ENCODE measurements around the gene TM2D3.
"Not testable (repeated sequence)": the region's sequence is repeated elsewhere in the genome, so short reads cannot be mapped to it uniquely, and the experiment has no call there.

Gene TM2D3

DNA sequence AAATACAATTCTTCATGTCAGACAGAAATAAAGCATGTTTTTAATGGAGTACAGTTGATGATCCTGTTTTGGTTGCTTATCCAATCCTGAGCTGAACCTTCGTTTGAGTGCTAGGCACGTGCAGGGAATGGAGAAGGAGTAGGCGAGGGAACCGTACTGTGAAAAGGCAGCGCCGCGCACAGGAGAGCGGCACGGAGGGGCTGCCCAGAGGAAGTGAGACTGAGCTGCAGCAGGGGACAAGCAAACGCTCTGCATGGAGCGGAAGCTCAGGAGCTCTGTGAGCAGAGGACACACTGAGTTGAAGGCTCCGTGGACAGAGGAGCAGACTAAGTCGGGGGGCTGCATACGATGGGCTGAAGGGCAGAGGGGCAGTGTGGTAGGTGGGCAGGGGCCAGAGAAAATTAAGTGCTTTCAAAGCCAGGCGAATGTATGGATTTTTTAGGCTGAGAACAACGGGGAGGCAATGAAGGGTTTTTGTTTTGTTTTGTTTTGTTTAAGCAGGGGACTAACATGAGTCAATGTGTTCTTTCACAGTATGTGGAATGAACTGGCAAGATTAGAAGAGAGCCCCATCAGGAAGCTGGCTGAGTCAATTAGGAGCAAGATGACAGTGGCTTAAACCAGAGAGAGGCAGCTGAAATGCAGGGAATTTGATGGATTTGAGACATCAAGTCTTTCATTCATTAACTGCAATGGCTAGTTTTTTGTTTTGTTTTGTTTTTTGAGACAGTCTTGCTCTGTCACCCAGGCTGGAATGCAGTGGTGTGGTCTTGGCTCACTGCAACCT is 23.8 kb upstream of the TM2D3 start:
- Histone ChIP-seq H3K9ac (ENCODE audit: low read length) (no peak overlapping the region), H3K4me3 (ENCODE audit: low read length) (no peak overlapping the region), H3K4me1 (ENCODE audit: control insufficient read depth, insufficient read depth, low read length) (no peaks in the 10 kb centered on the region), H3K27me3 (ENCODE audit: control insufficient read depth, insufficient read depth, low read length) (no peaks in the 10 kb centered on the region), H3K36me3 (ENCODE audit: control insufficient read depth, insufficient read depth, low read length) (peaks cover 8% of the 10 kb centered on the region), H3K27ac (ENCODE audit: low read depth, low read length) (no peak overlapping the region)

DNA sequence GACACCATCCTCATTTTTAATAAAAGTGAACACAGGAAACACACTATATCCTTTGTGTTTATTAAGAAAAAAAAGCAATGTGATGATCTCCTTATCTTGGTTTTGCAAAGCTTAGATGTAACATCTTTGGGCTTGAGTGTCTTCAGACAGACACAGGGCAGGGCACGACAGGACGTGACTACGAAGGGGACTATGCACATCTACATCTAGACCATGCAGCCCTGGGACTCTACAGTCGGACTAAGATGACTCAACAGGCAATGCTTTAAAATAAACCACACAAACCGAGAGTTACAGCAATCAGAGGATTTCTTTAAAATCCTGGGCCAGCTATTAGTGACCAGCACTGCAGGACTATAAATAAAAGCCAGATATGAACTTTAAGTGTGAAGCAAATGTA is 22.8 kb upstream of the TM2D3 start:
- Histone ChIP-seq H3K4me3 (ENCODE audit: low read length) (no peak overlapping the region), H3K4me1 (ENCODE audit: control insufficient read depth, insufficient read depth, low read length) (no peaks in the 10 kb centered on the region), H3K36me3 (ENCODE audit: control insufficient read depth, insufficient read depth, low read length) (peaks cover 11% of the 10 kb centered on the region), H3K27me3 (ENCODE audit: control insufficient read depth, insufficient read depth, low read length) (no peaks in the 10 kb centered on the region), H3K27ac (ENCODE audit: low read depth, low read length) (no peak overlapping the region), H3K9ac (ENCODE audit: low read length) (no peak overlapping the region)

DNA sequence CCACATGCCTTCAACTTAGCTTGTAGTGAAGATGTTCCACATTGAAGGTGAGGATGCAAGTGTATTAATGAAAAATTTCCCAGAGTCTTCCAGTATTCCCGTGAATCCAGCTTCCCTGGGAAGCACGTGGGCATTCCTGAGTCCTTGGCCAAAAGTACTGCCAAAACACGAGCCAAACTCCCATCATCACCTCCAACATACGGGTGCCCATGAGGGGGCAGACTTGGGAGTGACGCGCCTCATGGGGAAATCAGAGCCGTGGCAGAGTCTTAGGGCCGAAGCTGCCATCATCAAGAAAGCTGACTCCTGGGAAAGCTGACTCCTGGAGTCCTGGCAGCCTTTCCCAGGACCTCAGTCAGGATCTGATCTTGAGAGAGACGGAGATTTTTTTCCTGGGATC is 20.1 kb upstream of the TM2D3 start:
- Histone ChIP-seq H3K27ac (ENCODE audit: low read depth, low read length) (no peak overlapping the region), H3K4me3 (ENCODE audit: low read length) (no peak overlapping the region)

DNA sequence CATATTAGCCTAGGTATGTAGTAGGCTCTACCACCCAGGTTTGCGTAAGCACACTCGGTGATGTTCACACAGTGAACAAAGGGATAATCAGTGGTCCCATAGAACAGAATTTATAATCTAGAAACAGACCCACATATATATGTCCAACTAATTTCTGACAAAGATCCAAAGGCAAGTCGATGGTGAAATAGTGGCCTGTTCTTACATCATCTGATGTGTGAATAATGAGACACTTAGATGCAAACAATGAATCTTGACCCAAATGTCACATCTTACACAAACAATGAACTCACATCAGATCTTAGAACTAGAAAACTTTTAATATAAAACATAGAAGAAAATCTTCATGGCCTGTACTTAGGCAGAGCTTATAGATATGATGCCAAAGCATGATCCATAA is 17.6 kb upstream of the TM2D3 start:
- no peaks in the 10 kb centered on the region for H3K4me1 ChIP-seq (ENCODE audit: control insufficient read depth, insufficient read depth, low read length)
- H3K4me3 ChIP-seq (ENCODE audit: low read length): no peak overlapping the region
- H3K9ac ChIP-seq (ENCODE audit: low read length): no peak overlapping the region
- no peak overlapping the region for H3K27ac ChIP-seq (ENCODE audit: low read depth, low read length)
- no peaks in the 10 kb centered on the region for H3K27me3 ChIP-seq (ENCODE audit: control insufficient read depth, insufficient read depth, low read length)
- H3K36me3 ChIP-seq (ENCODE audit: control insufficient read depth, insufficient read depth, low read length): peaks cover 11% of the 10 kb centered on the region

More for the DNA sequence above, 20.1 kb upstream of the TM2D3 start:
- H3K4me1 ChIP-seq (ENCODE audit: control insufficient read depth, insufficient read depth, low read length): no peaks in the 10 kb centered on the region
- no peaks in the 10 kb centered on the region for H3K27me3 ChIP-seq (ENCODE audit: control insufficient read depth, insufficient read depth, low read length)
- H3K36me3 ChIP-seq (ENCODE audit: control insufficient read depth, insufficient read depth, low read length): peaks cover 11% of the 10 kb centered on the region
- no peak overlapping the region for H3K9ac ChIP-seq (ENCODE audit: low read length)

DNA sequence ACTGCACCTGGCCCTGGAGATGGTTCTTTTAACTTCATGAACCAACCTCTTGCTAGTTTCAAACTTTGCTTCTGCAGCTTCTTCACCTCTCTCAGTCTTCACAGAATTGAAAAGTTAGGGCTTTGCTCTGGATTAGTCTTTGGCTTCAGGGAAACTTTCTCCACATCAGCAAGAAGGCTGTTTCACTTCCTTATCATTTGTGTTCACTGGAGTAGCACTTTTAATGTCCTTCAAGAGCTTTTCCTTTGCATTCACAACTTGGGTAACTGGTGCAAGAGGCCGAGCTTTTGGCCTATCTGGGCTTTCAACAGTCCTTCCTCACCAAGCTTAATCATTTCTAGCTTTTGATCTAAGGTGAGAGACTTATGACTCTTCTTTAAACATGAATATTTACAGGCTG is 15.7 kb upstream of the TM2D3 start:
- H3K36me3 ChIP-seq (ENCODE audit: control insufficient read depth, insufficient read depth, low read length): peaks cover 5% of the 10 kb centered on the region
- no peaks in the 10 kb centered on the region for H3K27me3 ChIP-seq (ENCODE audit: control insufficient read depth, insufficient read depth, low read length)
- H3K27ac ChIP-seq (ENCODE audit: low read depth, low read length): no peak overlapping the region
- no peak overlapping the region for H3K4me3 ChIP-seq (ENCODE audit: low read length)
- no peaks in the 10 kb centered on the region for H3K4me1 ChIP-seq (ENCODE audit: control insufficient read depth, insufficient read depth, low read length)
- H3K9ac ChIP-seq (ENCODE audit: low read length): no peak overlapping the region

DNA sequence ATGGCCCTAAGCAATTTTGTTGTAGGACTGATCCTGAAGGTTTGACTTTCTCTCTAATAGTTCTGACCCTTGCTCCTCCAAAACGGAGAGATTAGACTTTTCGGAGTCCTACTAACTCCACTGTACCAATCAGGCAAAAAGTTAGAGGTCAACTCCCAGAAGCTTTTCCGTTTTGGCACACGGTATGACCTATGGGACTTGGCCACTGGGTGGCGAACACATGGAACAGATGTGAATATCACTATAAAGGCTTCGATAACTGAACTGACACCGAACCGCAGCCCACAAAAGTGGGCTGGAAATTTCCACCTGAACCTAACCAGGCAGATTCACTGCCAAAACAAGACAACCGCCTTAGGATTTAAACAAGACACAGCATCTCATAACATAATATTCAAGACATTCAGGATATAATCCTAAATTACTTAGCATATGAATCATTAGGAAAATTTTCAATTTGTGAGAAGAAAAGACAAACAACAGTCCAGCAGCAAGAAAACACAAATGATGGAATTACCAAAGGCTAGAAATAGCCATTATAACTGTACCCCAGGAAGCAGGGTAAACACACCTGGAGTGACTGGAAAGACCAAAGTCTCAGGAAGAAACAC is 12.2 kb upstream of the TM2D3 start:
- H3K27ac ChIP-seq (ENCODE audit: low read depth, low read length): no peak overlapping the region
- no peak overlapping the region for H3K4me3 ChIP-seq (ENCODE audit: low read length)
- no peaks in the 10 kb centered on the region for H3K27me3 ChIP-seq (ENCODE audit: control insufficient read depth, insufficient read depth, low read length)
- H3K9ac ChIP-seq (ENCODE audit: low read length): no peak overlapping the region
- H3K36me3 ChIP-seq (ENCODE audit: control insufficient read depth, insufficient read depth, low read length): no peaks in the 10 kb centered on the region
- H3K4me1 ChIP-seq (ENCODE audit: control insufficient read depth, insufficient read depth, low read length): no peaks in the 10 kb centered on the region

DNA sequence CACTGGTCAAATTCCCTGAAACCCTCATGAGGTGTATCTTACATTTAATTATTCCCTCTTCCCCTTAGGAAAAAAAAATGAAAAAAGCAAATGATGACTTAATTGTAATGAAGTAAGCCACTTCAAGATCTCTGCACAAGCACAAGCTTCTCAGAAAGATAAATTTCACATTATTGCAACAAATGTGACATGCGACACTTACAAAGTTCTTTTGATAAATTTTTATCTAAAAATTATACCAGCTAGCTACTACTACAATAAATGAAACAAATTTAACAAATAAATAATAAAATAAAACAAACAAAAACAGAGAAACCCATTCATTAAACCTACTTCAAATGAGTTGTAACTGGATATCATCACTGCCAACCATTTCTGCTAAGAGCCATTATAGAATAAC is 10.0 kb upstream of the TM2D3 start:
- no peak overlapping the region for H3K4me3 ChIP-seq (ENCODE audit: low read length)
- no peak overlapping the region for H3K9ac ChIP-seq (ENCODE audit: low read length)
- no peaks in the 10 kb centered on the region for H3K27me3 ChIP-seq (ENCODE audit: control insufficient read depth, insufficient read depth, low read length)
- H3K4me1 ChIP-seq (ENCODE audit: control insufficient read depth, insufficient read depth, low read length): no peaks in the 10 kb centered on the region
- H3K36me3 ChIP-seq (ENCODE audit: control insufficient read depth, insufficient read depth, low read length): no peaks in the 10 kb centered on the region
- no peak overlapping the region for H3K27ac ChIP-seq (ENCODE audit: low read depth, low read length)

DNA sequence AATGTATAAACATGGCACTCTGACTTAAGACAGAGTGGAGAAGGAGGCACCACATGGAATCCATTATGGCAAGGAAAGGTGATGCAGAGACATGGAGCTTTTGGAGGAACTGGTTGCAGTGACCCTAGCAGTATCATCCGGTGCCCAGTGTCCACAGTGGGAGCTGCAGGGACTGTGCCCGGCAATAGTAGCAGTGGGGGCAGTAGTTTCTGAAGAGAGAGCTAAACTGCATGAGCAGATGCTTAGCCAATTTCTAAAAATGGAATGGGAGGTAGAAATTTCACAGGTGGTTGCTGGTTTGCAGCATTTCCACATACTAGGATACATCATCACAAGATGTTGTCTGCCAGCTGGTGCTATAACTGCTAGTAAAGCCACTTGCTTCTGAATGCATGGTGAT is 7.8 kb upstream of the TM2D3 start:
- H3K4me1 ChIP-seq (ENCODE audit: control insufficient read depth, insufficient read depth, low read length): no peaks in the 10 kb centered on the region
- H3K4me3 ChIP-seq (ENCODE audit: low read length): no peak overlapping the region
- no peaks in the 10 kb centered on the region for H3K36me3 ChIP-seq (ENCODE audit: control insufficient read depth, insufficient read depth, low read length)
- H3K27me3 ChIP-seq (ENCODE audit: control insufficient read depth, insufficient read depth, low read length): no peaks in the 10 kb centered on the region
- no peak overlapping the region for H3K9ac ChIP-seq (ENCODE audit: low read length)
- no peak overlapping the region for H3K27ac ChIP-seq (ENCODE audit: low read depth, low read length)

DNA sequence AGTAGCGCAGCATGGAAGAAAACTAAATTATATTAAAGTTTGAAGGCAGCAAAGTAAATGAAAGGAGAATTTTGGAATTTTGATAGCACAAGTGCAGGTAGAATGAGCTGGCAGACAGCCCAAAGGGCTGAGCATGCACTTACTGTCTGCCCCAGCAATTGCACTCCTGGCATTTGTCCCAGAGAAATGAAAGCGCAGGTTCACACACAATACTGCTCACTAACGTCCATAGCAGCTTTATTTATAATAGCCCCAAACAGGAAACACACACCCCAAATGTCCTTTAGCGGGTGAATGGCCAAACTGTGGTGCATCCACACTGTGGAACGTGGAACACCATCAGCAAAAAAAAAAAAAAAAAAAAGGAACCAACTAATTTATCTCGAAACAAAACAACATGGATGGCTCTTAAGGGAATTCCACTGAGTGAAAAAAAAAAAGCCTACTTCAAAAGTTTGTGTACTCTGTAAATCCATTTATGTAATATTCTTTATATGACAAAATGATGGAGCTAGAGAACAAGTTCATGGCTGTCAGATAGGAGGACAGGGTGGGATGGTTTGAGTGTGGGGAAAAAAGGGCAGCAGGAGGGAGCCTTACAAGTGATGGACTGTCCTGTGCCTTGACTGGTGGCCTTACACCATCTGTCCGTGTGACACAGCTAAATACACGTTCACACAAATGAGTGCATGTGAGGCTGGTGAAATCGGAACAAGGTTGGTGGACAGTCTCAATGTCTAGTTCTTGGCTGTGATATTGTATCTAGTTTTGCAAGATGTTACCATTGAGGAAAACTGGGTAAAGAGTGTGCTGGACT is 6.0 kb upstream of the TM2D3 start:
- Histone ChIP-seq H3K4me3 (ENCODE audit: low read length) (no peak overlapping the region), H3K9ac (ENCODE audit: low read length) (no peak overlapping the region), H3K4me1 (ENCODE audit: control insufficient read depth, insufficient read depth, low read length) (no peaks in the 10 kb centered on the region), H3K27ac (ENCODE audit: low read depth, low read length) (no peak overlapping the region), H3K36me3 (ENCODE audit: control insufficient read depth, insufficient read depth, low read length) (no peaks in the 10 kb centered on the region), H3K27me3 (ENCODE audit: control insufficient read depth, insufficient read depth, low read length) (no peaks in the 10 kb centered on the region)

DNA sequence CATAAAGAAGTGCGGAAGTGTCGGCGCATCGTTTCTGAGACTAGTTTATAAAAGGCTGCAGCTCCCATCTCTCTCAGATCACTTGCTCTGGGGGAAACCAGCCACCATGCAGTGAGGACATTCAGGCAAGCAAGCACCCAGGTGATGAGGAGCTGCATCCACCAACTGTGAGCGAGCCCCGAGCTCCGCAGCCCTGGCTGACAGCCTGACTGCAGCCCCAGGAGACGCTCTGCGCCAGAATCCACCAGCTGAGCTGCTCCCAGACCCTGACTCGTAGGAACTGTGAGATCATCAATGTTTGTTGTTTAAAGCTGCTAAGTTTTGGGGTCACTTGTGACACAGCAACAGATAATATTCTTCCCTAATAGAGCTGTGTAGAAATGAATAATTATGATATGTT is 5.0 kb upstream of the TM2D3 start:
- peaks cover 2% of the 10 kb centered on the region for H3K4me1 ChIP-seq (ENCODE audit: control insufficient read depth, insufficient read depth, low read length)
- H3K4me3 ChIP-seq (ENCODE audit: low read length): no peak overlapping the region

DNA sequence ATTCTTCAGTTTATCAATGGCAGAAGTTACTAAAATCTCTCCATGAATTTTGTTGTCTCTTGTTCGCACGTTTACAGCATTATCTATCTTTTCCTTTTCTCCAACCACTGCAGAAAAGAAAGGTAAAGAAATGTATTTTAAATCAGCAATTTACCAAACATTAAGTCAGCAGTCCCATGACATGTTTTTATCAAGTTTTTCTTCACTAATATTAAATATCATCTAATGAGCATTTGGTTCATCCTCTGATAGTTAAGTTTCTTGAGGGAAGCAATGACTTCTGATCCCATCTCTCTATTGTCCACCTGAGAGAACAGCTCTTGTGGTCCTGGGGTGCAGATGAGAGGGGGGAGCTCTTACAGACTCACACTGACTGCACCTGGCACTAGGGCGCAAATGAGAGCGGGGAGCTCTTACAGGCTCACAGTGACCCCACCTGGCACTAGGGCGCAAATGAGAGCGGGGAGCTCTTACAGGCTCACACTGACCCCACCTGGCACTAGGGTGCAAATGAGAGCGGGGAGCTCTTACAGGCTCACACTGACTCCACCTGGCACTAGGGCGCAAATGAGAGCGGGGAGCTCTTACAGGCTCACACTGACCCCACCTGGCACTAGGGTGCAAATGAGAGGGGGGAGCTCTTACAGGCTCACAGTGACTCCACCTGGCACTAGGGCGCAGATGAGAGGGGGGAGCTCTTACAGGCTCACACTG is 2.6 kb upstream of the TM2D3 start:
- peaks cover 18% of the 10 kb centered on the region for H3K4me1 ChIP-seq (ENCODE audit: control insufficient read depth, insufficient read depth, low read length)
- H3K4me3 ChIP-seq (ENCODE audit: low read length); H3K27me3 ChIP-seq (ENCODE audit: control insufficient read depth, insufficient read depth, low read length); H3K36me3 ChIP-seq (ENCODE audit: control insufficient read depth, insufficient read depth, low read length); H3K27ac ChIP-seq (ENCODE audit: low read depth, low read length); H3K9ac ChIP-seq (ENCODE audit: low read length): not testable (repeated sequence)

More for the DNA sequence above, 5.0 kb upstream of the TM2D3 start:
- Histone ChIP-seq H3K36me3 (ENCODE audit: control insufficient read depth, insufficient read depth, low read length) (no peaks in the 10 kb centered on the region), H3K27ac (ENCODE audit: low read depth, low read length) (no peak overlapping the region), H3K9ac (ENCODE audit: low read length) (no peak overlapping the region), H3K27me3 (ENCODE audit: control insufficient read depth, insufficient read depth, low read length) (no peaks in the 10 kb centered on the region)

DNA sequence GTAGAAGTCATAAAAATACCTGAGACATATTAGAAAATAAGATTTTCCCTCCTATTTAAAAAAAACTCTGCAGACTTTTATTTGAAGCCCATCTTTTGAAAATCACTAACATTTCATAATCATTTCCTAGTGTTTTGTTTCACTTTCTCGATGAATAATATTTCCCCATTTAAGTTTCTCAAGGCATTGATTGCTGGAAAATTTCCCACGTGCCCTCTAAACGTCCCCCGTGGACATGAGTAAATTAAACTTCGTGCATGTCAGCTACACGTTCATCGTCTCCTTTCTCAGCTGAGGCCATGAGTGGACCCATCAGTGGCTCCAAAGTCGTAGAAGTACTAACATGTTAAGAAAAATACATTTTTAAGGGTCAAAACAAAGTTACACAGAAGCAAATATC is 2.0 kb upstream of the TM2D3 start:
- Histone ChIP-seq H3K4me1 (ENCODE audit: control insufficient read depth, insufficient read depth, low read length) (peaks cover 18% of the 10 kb centered on the region), H3K36me3 (ENCODE audit: control insufficient read depth, insufficient read depth, low read length) (peaks cover 3% of the 10 kb centered on the region), H3K27ac (ENCODE audit: low read depth, low read length) (no peak overlapping the region), H3K9ac (ENCODE audit: low read length) (no peak overlapping the region), H3K4me3 (ENCODE audit: low read length) (no peak overlapping the region), H3K27me3 (ENCODE audit: control insufficient read depth, insufficient read depth, low read length) (no peaks in the 10 kb centered on the region)
